Measurements from ENCODE around the gene PDIA4.
"Not testable (repeated sequence)": the region's sequence is repeated elsewhere in the genome, so short reads cannot be mapped to it uniquely, and the experiment has no call there.

Gene PDIA4

GRCh38 chr7:149020483-149020882, 7.8 kb downstream of the PDIA4 start:
- H3K27ac ChIP-seq (ENCODE audit: poor library complexity, severe bottlenecking) = no peak overlapping the region
- no peaks in the 10 kb centered on the region for H3K27me3 ChIP-seq (ENCODE audit: insufficient read depth, poor library complexity, severe bottlenecking)
- H3K9me3 ChIP-seq (ENCODE audit: severe bottlenecking) = no peaks in the 10 kb centered on the region
- peaks cover 10% of the 10 kb centered on the region for H3K4me1 ChIP-seq (ENCODE audit: insufficient read depth, poor library complexity, severe bottlenecking)
- TF ChIP-seq CTCF (IDR thresholded peaks at IDR 0.05; ENCODE audit: poor library complexity, severe bottlenecking) = no peak
- H3K4me3 ChIP-seq (ENCODE audit: severe bottlenecking) = no peak overlapping the region
- DNase-seq (ENCODE audit: low spot score) = no peak
- H3K36me3 ChIP-seq (ENCODE audit: low read depth) = peaks cover 92% of the 10 kb centered on the region
- ATAC-seq (ENCODE audit: low read depth) = no peak

GRCh38 chr7:149016876-149017275, 11.4 kb downstream of the PDIA4 start:
- ATAC-seq (ENCODE audit: low read depth) (no peak), DNase-seq (ENCODE audit: low spot score) (no peak)
- no peak overlapping the region for H3K4me3 ChIP-seq (ENCODE audit: severe bottlenecking)
- H3K4me1 ChIP-seq (ENCODE audit: insufficient read depth, poor library complexity, severe bottlenecking) = no peaks in the 10 kb centered on the region
- no peak for TF ChIP-seq CTCF (IDR thresholded peaks at IDR 0.05; ENCODE audit: poor library complexity, severe bottlenecking)
- H3K27me3 ChIP-seq (ENCODE audit: insufficient read depth, poor library complexity, severe bottlenecking) = no peaks in the 10 kb centered on the region
- peaks cover 98% of the 10 kb centered on the region for H3K36me3 ChIP-seq (ENCODE audit: low read depth)
- H3K27ac ChIP-seq (ENCODE audit: poor library complexity, severe bottlenecking) = no peak overlapping the region
- no peaks in the 10 kb centered on the region for H3K9me3 ChIP-seq (ENCODE audit: severe bottlenecking)

- no peak for ATAC-seq (ENCODE audit: low read depth)
- Histone ChIP-seq H3K4me1 (ENCODE audit: insufficient read depth, poor library complexity, severe bottlenecking) (no peaks in the 10 kb centered on the region), H3K36me3 (ENCODE audit: low read depth) (peaks cover 98% of the 10 kb centered on the region), H3K4me3 (ENCODE audit: severe bottlenecking) (no peak overlapping the region), H3K27me3 (ENCODE audit: insufficient read depth, poor library complexity, severe bottlenecking) (no peaks in the 10 kb centered on the region), H3K27ac (ENCODE audit: poor library complexity, severe bottlenecking) (no peak overlapping the region), H3K9me3 (ENCODE audit: severe bottlenecking) (no peaks in the 10 kb centered on the region)
- no peak for TF ChIP-seq CTCF (IDR thresholded peaks at IDR 0.05; ENCODE audit: poor library complexity, severe bottlenecking)
- no peak for DNase-seq (ENCODE audit: low spot score)
These were observed 14.0 kb downstream of the PDIA4 start for GRCh38 chr7:149014309-149014708.

- Histone ChIP-seq H3K4me3 (ENCODE audit: severe bottlenecking) (no peak overlapping the region), H3K9me3 (ENCODE audit: severe bottlenecking) (no peaks in the 10 kb centered on the region)
- no peak for TF ChIP-seq CTCF (IDR thresholded peaks at IDR 0.05; ENCODE audit: poor library complexity, severe bottlenecking)
These were observed 14.4 kb downstream of the PDIA4 start for GRCh38 chr7:149013876-149014275.

GRCh38 chr7:149012730-149013129, 15.6 kb downstream of the PDIA4 start:
- not testable (repeated sequence) for H3K27ac ChIP-seq (ENCODE audit: poor library complexity, severe bottlenecking); DNase-seq (ENCODE audit: low spot score); H3K4me3 ChIP-seq (ENCODE audit: severe bottlenecking); ATAC-seq (ENCODE audit: low read depth); H3K9me3 ChIP-seq (ENCODE audit: severe bottlenecking); H3K27me3 ChIP-seq (ENCODE audit: insufficient read depth, poor library complexity, severe bottlenecking); H3K4me1 ChIP-seq (ENCODE audit: insufficient read depth, poor library complexity, severe bottlenecking)
- peaks cover 100% of the 10 kb centered on the region for H3K36me3 ChIP-seq (ENCODE audit: low read depth)

More at GRCh38 chr7:149013876-149014275, 14.4 kb downstream of the PDIA4 start:
- no peaks in the 10 kb centered on the region for H3K27me3 ChIP-seq (ENCODE audit: insufficient read depth, poor library complexity, severe bottlenecking)
- H3K4me1 ChIP-seq (ENCODE audit: insufficient read depth, poor library complexity, severe bottlenecking) = no peaks in the 10 kb centered on the region
- H3K27ac ChIP-seq (ENCODE audit: poor library complexity, severe bottlenecking) = no peak overlapping the region
- H3K36me3 ChIP-seq (ENCODE audit: low read depth) = peaks cover 98% of the 10 kb centered on the region
- DNase-seq (ENCODE audit: low spot score) (no peak), ATAC-seq (ENCODE audit: low read depth) (no peak)

Measured in RWPE2 (cell line).